ENCODE results near the gene KLHDC1. TPM values are rescaled to one million over a fixed set of nuclear protein-coding genes. Genes with fewer than 3 reads are reported as not detected.

The KLHDC1 gene
- total and polyA plus RNA-seq, 3 donors from 2014 or later, result 5.1 to 10.9 (median 7.6) TPM

- DNase-seq, result no peak
- no peaks in the 10 kb centered on the region for H3K4me1 ChIP-seq
- TF ChIP-seq CTCF (IDR thresholded peaks at IDR 0.05) (no peak), POLR2A (IDR thresholded peaks at IDR 0.05) (no peak)
- intact Hi-C loops (cut with DNase I; ENCODE audit: low total_unique reads), result no loop called here
- H3K9me3 ChIP-seq, result no peaks in the 10 kb centered on the region
- H3K27ac ChIP-seq, result no peak overlapping the region
- H3K4me3 ChIP-seq, result no peak overlapping the region
- H3K36me3 ChIP-seq (ENCODE audit: low read depth, missing control alignments), result no peaks in the 10 kb centered on the region
- 88 to 96% methylated on average over 2 of the region's 2 CpGs for WGBS, 2 donors
- H3K27me3 ChIP-seq, result no peaks in the 10 kb centered on the region
Observed at GRCh38 chr14:49659526-49660455, 33.1 kb upstream of the KLHDC1 start.

GRCh38 chr14:49670475-49670874 is 22.4 kb upstream of the KLHDC1 start:
- no peak overlapping the region for H3K4me3 ChIP-seq
- no peak for DNase-seq
- intact Hi-C loops (cut with DNase I; ENCODE audit: low total_unique reads), result no loop called here
- H3K27ac ChIP-seq, result no peak overlapping the region
- no peaks in the 10 kb centered on the region for H3K36me3 ChIP-seq (ENCODE audit: low read depth, missing control alignments)
- no peaks in the 10 kb centered on the region for H3K9me3 ChIP-seq
- TF ChIP-seq CTCF (IDR thresholded peaks at IDR 0.05), result no peak
- TF ChIP-seq POLR2A (IDR thresholded peaks at IDR 0.05), result no peak
- no peaks in the 10 kb centered on the region for H3K27me3 ChIP-seq
- no peaks in the 10 kb centered on the region for H3K4me1 ChIP-seq

GRCh38 chr14:49673586-49673985 is 19.3 kb upstream of the KLHDC1 start:
- Histone ChIP-seq H3K4me3 (no peak overlapping the region), H3K9me3 (no peaks in the 10 kb centered on the region), H3K36me3 (ENCODE audit: low read depth, missing control alignments) (no peaks in the 10 kb centered on the region), H3K27me3 (no peaks in the 10 kb centered on the region), H3K27ac (no peak overlapping the region), H3K4me1 (no peaks in the 10 kb centered on the region)
- no peak for TF ChIP-seq POLR2A (IDR thresholded peaks at IDR 0.05)
- TF ChIP-seq CTCF (IDR thresholded peaks at IDR 0.05), result no peak
- no peak for DNase-seq
- intact Hi-C loops (cut with DNase I; ENCODE audit: low total_unique reads), result no loop called here
- whole genome bisulfite sequencing, 2 donors, result 93 to 98% methylated on average over 2 of the region's 2 CpGs

GRCh38 chr14:49677643-49678042 is 15.3 kb upstream of the KLHDC1 start:
- DNase-seq, result no peak
- 98 to 100% methylated on average over 2 to 4 of the region's 4 CpGs for WGBS, 2 donors
- no peak overlapping the region for H3K27ac ChIP-seq
- H3K36me3 ChIP-seq (ENCODE audit: low read depth, missing control alignments), result no peaks in the 10 kb centered on the region
- H3K9me3 ChIP-seq, result no peaks in the 10 kb centered on the region
- no peaks in the 10 kb centered on the region for H3K27me3 ChIP-seq
- intact Hi-C loops (cut with DNase I; ENCODE audit: low total_unique reads), result no loop called here
- H3K4me3 ChIP-seq, result no peak overlapping the region
- no peaks in the 10 kb centered on the region for H3K4me1 ChIP-seq
- TF ChIP-seq CTCF (IDR thresholded peaks at IDR 0.05) (no peak), POLR2A (IDR thresholded peaks at IDR 0.05) (no peak)

- H3K27me3 ChIP-seq, result no peaks in the 10 kb centered on the region
- no peak overlapping the region for H3K27ac ChIP-seq
- H3K9me3 ChIP-seq, result no peaks in the 10 kb centered on the region
- DNase-seq, result no peak
- TF ChIP-seq POLR2A (IDR thresholded peaks at IDR 0.05) (no peak), CTCF (IDR thresholded peaks at IDR 0.05) (no peak)
- 76 to 84% methylated on average over 2 of the region's 2 CpGs for WGBS, 2 donors
- no peaks in the 10 kb centered on the region for H3K36me3 ChIP-seq (ENCODE audit: low read depth, missing control alignments)
- intact Hi-C loops (cut with DNase I; ENCODE audit: low total_unique reads), result no loop called here
- H3K4me3 ChIP-seq, result no peak overlapping the region
- no peaks in the 10 kb centered on the region for H3K4me1 ChIP-seq
Observed at GRCh38 chr14:49679271-49679670, 13.6 kb upstream of the KLHDC1 start.

Data from testis (tissue), 3 donors.